ENCODE data around the gene PHC3. TPM values are rescaled to one million over a fixed set of nuclear protein-coding genes. Genes with fewer than 3 reads are reported as not detected.

PHC3 gene
- total and polyA plus RNA-seq, 2 of the 13 experiments (the other 11 are each of a cell fraction or from before 2014, with no cell fraction given) = 24.1 to 49.0 TPM

DNA sequence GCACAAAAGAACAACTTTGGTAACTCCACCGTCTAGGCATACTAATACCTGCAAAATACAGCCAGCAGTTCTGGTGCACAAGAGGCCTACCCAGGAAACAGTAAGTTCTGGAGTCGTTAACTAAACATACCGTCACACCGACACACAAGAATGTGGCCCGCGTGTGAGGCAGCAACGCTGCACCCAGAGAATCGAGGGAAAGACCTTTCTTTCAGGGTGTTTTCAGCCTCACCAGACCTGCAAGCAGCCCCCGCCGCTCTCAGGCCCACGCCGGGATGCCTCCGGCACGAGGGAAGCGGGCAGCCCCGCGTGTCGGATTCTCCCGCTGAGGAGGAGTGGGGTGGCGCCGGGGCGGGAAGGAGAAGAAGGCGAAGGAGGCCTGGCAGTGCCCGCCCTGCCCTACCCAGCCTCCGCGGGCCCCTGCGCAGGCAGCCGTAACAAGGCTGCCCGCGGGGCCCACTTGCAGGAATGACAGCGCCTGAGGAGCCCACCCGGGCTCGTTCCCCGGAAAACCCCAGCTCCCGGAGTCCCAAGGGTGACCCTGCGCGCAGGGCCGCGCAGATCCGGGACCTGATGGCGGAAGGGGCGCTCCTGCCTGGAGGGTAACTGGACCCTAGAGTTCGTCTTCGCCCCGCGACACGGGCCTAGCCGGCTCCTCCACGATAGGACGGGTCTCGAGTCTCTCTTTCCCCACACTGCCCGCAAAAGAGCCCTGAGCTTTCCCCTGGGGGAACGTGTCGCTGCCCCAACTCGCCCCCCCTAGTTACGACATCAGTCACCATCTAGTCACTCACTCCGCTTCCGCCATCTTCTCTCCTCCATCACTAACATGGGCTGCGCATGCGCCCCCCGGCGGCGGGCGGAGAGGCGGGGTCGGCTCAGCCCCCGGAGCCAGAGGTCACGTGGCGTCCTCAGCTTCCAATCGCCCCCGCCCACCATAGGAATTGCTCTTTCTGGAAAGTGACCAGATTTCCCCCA lies at the start of gene PHC3 (continued):
- TF ChIP-seq, protein P1, sequence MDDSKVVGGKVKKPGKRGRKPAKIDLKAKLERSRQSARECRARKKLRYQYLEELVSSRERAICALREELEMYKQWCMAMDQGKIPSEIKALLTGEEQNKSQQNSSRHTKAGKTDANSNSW (CRISPR knock-in tag; IDR thresholded peaks at IDR 0.05; ENCODE audit: borderline replicate concordance) = no peak; the same call in 1 of the 2 replicates
- no peak for TF ChIP-seq SRY (CRISPR knock-in tag; IDR thresholded peaks at IDR 0.05)
- TF ChIP-seq ZNF292 (CRISPR knock-in tag; IDR thresholded peaks at IDR 0.05; ENCODE audit: borderline replicate concordance, low read depth) = no peak
- TF ChIP-seq, protein P2, sequence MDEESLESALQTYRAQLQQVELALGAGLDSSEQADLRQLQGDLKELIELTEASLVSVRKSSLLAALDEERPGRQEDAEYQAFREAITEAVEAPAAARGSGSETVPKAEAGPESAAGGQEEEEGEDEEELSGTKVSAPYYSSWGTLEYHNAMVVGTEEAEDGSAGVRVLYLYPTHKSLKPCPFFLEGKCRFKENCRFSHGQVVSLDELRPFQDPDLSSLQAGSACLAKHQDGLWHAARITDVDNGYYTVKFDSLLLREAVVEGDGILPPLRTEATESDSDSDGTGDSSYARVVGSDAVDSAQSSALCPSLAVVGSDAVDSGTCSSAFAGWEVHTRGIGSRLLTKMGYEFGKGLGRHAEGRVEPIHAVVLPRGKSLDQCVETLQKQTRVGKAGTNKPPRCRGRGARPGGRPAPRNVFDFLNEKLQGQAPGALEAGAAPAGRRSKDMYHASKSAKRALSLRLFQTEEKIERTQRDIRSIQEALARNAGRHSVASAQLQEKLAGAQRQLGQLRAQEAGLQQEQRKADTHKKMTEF (CRISPR knock-in tag; IDR thresholded peaks at IDR 0.05) = peak; percentile 69
- 0 out of 2 replicates have a peak, but pooled peaks have one; percentile 20 for TF ChIP-seq ZNF614 (CRISPR knock-in tag; IDR thresholded peaks at IDR 0.05; ENCODE audit: borderline replicate concordance)
- 0 out of 2 replicates have a peak, but pooled peaks have one; percentile 6 for TF ChIP-seq STAG1 (CRISPR knock-in tag; IDR thresholded peaks at IDR 0.05)
- peak; percentile 64 for TF ChIP-seq NR2C2 (CRISPR knock-in tag; IDR thresholded peaks at IDR 0.05; ENCODE audit: borderline replicate concordance)
- peak; percentile 79 to 86 for TF ChIP-seq POLR2A (IDR thresholded peaks at IDR 0.05; ENCODE audit: insufficient read depth in 1 of 2, low read depth in 2 of 2, low read length in 2 of 2)
- TF ChIP-seq U2AF1 (optimal IDR thresholded peaks at IDR 0.05; ENCODE audit: low read depth, low read length) = peak; percentile 6
- no peak for TF ChIP-seq ZFP36L2 (CRISPR knock-in tag; IDR thresholded peaks at IDR 0.05)
- peak; percentile 21; the same call in 1 of the 2 replicates for TF ChIP-seq HIVEP1 (CRISPR knock-in tag; IDR thresholded peaks at IDR 0.05)
- TF ChIP-seq SOX6 (IDR thresholded peaks at IDR 0.05) = no peak
- peak; percentile 45 for TF ChIP-seq SOX6 (CRISPR knock-in tag; IDR thresholded peaks at IDR 0.05)
- TF ChIP-seq ZC3H4 (CRISPR knock-in tag; IDR thresholded peaks at IDR 0.05; ENCODE audit: borderline replicate concordance) = no peak
- no peak for TF ChIP-seq GPN1 (CRISPR knock-in tag; IDR thresholded peaks at IDR 0.05; ENCODE audit: borderline replicate concordance)
- TF ChIP-seq IKZF4 (CRISPR knock-in tag; IDR thresholded peaks at IDR 0.05; ENCODE audit: borderline replicate concordance, low read depth, not compliant biosample characterization) = peak; percentile 35
- no peak for TF ChIP-seq RELA (CRISPR knock-in tag; IDR thresholded peaks at IDR 0.05)
- peak; percentile 78; the same call in 1 of the 2 replicates for TF ChIP-seq ZNF546 (CRISPR knock-in tag; conservative IDR thresholded peaks at IDR 0.05)
- TF ChIP-seq, protein P3, sequence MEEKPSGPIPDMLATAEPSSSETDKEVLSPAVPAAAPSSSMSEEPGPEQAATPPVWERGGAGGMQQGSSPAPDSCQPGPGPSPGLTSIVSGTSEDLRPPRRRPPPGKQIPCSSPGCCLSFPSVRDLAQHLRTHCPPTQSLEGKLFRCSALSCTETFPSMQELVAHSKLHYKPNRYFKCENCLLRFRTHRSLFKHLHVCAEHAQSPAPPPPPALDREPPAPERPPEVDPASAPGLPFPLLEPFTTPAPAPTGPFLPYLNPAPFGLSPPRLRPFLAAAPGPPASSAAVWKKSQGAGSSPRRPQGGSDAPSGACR (CRISPR knock-in tag; IDR thresholded peaks at IDR 0.05) = no peak; the same call in 1 of the 2 replicates
- no peak for TF ChIP-seq ZNF569 (CRISPR knock-in tag; IDR thresholded peaks at IDR 0.05; ENCODE audit: borderline replicate concordance)
- TF ChIP-seq ZMAT3 (CRISPR knock-in tag; conservative IDR thresholded peaks at IDR 0.05) = 0 out of 2 replicates have a peak, but pooled peaks have one; percentile 53
- TF ChIP-seq, protein P4, sequence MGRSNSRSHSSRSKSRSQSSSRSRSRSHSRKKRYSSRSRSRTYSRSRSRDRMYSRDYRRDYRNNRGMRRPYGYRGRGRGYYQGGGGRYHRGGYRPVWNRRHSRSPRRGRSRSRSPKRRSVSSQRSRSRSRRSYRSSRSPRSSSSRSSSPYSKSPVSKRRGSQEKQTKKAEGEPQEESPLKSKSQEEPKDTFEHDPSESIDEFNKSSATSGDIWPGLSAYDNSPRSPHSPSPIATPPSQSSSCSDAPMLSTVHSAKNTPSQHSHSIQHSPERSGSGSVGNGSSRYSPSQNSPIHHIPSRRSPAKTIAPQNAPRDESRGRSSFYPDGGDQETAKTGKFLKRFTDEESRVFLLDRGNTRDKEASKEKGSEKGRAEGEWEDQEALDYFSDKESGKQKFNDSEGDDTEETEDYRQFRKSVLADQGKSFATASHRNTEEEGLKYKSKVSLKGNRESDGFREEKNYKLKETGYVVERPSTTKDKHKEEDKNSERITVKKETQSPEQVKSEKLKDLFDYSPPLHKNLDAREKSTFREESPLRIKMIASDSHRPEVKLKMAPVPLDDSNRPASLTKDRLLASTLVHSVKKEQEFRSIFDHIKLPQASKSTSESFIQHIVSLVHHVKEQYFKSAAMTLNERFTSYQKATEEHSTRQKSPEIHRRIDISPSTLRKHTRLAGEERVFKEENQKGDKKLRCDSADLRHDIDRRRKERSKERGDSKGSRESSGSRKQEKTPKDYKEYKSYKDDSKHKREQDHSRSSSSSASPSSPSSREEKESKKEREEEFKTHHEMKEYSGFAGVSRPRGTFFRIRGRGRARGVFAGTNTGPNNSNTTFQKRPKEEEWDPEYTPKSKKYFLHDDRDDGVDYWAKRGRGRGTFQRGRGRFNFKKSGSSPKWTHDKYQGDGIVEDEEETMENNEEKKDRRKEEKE (IDR thresholded peaks at IDR 0.05) = no peak
- no peak for TF ChIP-seq ISX (CRISPR knock-in tag; conservative IDR thresholded peaks at IDR 0.05)
